ENCODE measurements around the gene GIMAP4.
"Not testable (repeated sequence)": the region's sequence is repeated elsewhere in the genome, so short reads cannot be mapped to it uniquely, and the experiment has no call there.

The GIMAP4 gene

DNA sequence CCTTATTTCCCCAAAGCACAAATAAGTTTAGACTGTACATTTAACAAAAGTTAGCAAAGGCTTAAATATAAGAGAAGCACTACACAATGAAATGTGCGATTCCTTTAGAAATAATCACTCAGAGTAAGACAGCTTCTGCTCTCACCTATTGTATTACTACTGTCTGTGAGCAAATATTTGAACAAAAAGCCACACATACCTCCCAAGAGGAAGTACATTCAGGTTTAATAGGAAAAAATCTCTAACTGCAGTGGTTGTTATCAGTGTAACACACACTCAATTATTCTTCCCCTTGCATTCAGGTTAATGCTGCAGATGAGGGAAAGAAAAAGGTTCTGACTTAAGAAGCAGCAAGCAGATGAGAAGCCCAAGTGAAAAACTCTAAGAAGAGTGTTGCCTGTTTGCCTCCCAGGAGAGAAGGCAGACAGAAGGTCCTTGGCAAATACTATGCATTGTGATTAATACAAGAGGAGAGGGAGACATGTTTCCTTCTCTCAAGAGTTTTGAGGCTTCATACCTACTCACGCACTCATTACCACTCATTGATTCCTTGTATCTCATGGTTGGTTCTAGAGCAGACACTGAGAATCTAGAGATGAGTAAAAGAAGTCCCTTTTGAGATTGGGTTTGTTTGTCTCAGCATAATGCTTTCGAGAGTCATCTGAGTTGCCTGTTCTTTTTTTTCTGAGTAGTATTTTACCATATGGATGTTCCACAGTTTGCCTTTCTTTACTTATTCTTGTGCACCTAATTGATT is 13.6 kb downstream of the GIMAP4 start:
- DNase-seq = no peak

DNA sequence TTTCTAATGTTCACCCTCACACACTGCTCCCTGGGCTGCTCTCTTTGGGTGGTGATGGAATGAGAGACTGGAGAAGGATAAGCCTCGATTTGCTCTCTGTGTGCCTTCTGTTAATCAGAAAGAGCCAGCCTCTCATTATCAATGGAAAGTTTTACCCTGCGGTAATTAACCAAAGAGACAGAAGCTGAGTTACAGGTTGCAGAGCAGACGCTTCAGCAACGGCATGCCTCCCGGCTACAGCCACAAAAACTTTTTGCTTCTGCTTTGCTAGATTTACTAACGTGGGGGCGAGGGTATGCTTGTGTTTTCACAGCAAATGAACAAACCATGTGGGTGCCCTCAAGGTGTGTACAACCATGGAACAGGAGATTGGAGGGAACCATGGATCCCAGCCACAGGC is 18.0 kb downstream of the GIMAP4 start:
- DNase-seq = no peak

DNA sequence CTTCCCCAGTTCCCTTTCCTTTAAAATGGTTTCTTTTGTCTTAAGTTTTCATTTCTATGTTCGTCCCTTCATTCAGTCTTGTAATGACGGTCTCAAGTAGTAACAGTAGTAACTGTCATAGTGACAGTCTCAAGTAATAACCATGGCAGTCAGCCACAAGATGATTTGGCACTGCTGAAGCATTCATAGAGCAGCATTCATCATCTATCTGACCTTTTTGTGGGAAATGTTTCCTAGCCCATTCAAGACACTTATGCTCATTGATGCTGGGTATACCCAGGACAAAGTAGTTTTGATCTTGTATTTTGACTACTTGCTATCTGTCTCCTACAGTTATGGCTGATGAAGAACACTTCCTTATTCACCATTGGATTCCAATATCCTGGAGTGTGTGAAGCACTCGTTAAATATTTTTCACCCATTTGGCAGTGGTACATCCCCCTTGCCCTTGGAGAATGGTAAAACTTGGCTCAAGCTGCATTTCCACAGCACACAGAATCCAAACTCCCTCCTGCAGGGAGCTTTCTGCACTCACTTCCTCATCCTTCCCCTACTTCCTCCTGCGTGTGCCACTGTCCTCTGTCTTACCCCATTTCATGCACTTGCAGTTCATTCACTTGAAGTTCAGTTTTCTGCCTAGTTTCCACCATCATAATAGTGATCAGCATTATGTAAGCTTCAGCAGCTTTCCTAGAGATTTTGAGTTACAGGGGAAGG is 19.0 kb downstream of the GIMAP4 start:
- no peak for DNase-seq

DNA sequence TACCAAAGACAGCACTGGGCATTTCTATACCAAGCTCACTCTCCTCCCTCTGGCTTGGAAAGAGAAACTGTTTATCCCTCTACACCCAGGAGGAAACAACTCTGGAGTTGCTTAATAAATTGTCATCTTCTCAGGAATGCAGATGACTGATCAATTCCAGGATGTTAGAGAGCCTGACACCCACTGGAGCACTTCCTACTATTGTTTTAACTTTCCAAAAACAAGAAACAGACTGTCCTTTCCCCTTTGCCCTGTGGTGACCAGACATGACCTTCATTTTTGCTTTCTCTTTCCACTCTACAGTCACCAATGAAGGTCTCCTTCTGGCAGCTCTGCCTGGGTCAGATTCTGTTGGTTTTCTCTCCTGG is 19.6 kb downstream of the GIMAP4 start:
- no peak for DNase-seq

DNA sequence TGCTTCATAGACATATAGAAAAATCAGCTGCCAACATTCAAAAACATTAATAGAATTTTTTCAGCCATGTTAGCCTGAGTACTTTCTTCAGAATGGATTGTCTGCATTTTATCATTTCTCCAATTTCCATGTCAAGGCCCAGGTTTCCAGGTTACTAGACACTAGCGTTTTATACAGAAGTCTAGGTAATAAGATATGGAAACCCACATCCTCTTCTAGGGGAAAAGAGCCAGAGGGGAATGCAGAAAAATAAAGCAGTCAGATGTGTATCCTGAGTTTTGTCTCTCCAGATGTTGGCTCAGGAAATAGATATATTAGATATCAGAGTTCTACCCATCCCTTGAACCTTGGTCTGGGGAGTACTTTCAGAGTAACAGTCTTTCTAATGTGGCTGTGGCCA is 20.4 kb downstream of the GIMAP4 start:
- DNase-seq = no peak

DNA sequence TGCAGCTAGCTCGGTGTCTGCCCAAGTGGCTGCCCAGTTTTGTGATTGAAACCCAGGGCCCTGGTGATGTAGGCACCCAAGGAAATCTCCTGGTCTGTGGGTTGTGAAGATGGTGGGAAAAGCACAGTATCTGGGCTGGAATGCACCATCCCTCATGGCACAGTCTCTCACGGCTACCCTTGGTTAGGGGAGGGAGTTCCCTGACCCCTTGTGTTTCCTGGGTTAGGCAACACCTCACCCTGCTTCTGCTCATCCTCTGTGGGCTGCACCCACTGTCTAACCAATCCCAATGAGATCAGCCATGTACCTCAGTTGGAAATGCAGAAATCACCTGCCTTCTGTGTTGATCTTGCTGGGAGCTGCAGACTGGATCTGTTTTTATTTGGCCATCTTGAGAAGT is 27.6 kb downstream of the GIMAP4 start:
- no peak for DNase-seq

DNA sequence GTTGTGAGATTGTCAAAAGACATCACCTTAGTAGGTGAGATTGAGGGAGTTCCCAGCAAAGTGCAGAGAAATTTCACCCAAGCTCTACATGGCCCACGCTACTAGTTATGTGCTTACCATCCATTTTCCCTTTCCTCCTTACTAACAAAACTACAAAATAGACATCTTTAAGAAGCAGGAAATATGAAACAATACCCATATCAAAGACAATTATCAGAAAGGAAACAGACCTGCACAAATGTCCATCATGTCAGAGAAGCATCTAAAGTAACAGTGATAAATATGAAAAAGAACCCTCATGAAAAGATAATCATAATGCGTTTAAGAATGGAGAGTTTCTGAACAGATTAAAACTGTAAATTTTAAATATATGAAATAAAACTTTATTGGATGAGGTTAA is 28.2 kb downstream of the GIMAP4 start:
- no peak for DNase-seq

DNA sequence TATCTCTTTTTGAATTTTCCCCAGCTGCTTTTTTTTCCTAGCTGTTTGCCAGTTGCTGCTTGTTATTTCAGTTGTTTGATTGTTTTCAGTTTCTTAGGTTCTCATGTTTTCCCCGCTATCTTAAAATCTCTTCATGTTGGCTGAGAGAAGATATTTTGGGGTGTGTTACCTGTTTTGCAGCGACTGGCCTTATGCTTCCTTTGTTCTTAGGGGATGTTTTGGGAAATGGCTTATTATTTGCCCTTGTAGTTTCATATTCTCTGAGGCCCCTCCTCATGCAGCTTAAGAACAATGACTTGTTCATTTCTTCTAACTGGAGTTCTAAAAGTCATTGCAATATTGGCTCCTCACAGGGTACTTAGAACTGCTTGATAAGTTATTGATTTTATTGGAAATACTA is 36.4 kb downstream of the GIMAP4 start:
- not testable (repeated sequence) for DNase-seq

DNA sequence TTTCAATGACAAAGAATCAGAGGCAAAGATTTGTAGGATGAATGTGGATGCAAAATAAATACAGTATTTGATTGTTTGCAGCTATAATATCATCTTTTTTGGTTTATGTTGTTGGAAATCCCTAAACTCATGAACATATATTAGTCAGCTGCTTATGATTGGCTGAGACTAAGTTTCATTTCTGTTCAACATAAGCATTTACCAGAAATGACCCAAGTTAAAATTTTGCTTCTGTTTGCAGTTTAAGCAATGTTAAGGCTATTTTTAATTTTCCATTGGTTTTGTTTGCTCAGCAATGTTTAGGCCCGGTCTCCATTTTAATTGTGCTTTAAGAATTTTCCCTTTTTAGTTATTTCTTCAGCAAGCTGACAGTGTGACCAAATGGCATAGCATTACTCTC is 43.0 kb downstream of the GIMAP4 start:
- no peak for DNase-seq

DNA sequence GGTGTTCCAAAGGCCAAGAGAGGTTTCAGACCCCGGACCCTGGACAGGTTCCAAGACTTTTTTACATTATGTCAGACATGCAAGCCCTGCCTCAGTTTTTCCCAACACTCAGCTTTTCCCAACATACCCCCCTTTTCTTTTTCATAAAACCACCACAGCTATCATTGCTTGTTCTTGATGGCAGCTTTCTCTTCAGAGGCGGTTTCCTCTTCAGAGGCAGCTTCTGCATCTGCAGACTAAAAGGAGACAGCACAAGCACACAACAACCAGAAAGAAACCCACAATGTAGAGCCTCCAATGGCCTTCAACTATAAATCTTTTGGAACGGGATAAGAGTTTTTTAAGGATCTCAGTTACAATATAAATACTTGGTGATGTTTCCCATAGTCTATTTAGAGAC is 45.7 kb downstream of the GIMAP4 start:
- DNase-seq = no peak

DNA sequence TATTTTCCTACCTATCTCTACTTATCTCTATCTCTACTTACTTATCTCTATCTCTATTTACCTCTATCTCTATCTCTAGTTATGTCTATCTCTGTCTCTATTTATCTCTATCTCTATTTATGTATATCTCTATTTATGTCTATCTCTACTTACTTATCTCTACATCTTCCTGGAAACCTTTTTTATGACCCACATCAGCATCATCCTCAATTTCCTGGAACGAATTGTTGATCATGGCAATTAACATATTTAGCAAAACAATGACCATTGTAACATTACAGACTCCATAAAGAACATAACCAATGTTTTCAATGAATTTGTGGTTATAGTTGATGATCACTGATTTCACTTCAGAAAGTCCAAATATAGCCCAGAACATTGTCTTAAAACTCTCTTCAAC is 46.7 kb downstream of the GIMAP4 start:
- no peak for DNase-seq

DNA sequence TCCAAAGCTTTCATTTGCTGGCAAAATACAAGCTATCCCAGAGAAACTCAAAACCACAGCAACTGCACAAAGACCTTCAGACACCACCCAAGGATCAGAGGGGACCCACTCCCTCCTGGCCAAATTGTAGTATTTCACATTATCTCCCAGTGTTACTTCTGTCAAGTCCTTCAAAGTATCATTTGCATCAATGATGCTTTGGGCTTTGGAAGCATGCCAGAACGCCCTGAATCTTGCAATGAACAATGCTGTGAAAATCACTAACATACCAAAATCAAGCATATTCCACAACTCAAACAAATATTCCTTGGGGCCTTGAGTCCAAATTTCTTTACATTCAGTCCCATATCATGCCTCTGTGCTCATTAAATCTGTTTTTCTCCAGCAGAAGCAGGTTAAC is 47.2 kb downstream of the GIMAP4 start:
- DNase-seq = not testable (repeated sequence)

DNA sequence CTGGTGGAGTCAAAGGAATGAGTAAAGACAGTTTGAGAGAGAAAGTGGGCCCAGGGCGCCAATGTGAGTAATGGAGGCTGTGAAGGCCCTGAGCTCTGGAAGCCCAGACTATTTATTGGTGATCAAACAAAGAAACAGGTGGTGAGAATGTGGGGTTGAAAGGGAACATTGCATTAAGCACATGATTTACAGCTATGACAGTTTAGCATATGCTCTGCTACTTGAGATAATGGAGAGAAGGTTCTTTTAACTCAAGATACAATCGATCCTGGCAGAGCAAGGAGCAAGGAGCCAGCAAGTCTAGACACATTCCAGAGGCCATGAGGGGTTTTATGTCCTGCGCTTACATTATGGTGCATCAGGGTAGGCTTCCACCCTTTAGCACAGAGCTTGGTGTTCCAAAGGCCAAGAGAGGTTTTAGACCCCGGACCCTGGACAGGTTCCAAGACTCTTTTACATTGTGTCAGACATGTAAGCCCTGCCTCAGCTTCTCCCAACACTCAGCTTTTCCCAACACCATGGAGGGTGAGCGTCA is 48.1 kb downstream of the GIMAP4 start:
- DNase-seq = not testable (repeated sequence)

DNA sequence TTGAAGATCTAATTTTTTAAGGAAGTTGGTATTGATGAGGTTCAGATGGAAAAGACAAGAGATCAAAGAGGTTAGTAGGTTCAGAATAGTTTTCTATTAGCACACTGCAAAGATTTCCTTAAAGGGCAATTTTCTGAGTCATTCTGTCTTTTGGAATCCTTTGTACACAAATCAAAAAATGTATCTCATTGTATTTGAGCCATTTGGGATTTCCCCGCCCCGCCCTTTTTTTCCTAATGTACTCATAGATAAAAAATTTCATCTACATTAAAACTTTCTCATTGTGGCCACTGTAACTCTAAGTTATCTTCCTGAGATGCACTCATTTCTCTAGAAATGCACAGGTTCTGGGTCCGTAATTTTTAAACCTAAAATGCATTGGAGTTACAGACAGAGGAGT is 52.9 kb downstream of the GIMAP4 start:
- DNase-seq = no peak

DNA sequence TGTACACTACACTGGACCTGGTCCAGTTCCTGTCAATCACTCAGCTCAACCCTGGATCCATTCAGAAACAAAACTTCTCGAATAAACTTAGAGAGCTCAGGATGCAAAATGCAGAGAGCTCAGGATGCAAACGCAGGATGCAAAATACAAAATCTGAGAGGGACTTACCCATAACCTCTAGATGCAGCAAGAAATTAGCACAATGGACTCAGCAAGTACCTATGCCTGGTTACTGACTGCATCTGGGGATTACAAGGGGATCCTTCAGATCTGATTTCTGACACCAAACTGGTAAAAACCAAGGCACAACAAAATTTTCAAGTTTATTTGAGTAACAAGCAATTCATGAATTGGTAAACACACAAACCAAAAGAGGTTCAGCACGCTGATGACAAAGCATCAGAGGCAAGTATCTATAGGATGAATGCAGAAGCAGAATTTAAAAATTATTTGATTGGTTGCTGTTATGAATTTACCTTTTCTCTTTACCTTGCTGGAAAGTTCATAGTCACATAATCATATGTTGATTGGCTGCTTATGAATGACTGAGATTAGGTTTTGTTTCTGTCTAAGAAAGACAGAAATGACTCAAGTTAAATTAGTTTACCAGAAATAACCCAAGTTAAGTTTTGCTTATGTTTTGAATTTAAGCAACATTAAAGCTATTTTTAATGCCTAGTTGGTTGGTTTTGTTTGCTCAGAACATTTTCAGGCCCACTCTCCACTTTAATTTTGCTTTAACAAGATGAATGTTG is 53.6 kb downstream of the GIMAP4 start:
- DNase-seq = no peak

DNA sequence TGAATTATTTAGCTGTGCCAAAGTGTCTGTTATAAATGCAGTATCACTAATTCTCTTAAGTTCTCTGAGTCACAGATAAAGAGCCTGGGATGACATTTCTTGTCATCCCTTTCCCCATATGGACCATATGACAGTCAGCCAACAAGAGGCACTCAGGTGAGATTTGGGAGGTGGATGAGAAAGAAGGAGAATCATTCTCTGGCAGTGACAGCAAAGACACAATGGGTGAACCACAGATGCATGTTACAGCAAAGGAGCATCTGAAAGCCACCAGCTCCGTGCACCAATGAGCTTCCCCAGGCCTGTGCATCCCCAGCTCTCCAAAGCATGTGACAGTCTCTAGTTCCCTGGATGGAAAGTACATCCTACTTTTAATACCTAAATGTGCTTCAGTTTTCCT is 54.2 kb downstream of the GIMAP4 start:
- DNase-seq = no peak
